HG02885 (cell line): ENCODE measurements around the gene OPTN.
A peak's percentile ranks its signal among the peaks of the same experiment; 100 is the strongest.
"Not testable (repeated sequence)": the region's sequence is repeated elsewhere in the genome, so short reads cannot be mapped to it uniquely, and the experiment has no call there.

Experiments used
- ATAC-seq: cut with Tn5 transposase; IDR thresholded peaks from one replicate; pipeline ENCODE4 v1.9.1; 2021; ENCODE audit warnings: mild to moderate bottlenecking; ENCODE audit not compliant: unreplicated experiment, poor library complexity

Gene OPTN

GRCh38 chr10:13087986-13088618, 11.9 kb upstream of the OPTN start:
- no peak for ATAC-seq

- no peak for ATAC-seq
Observed at GRCh38 chr10:13089345-13089744, 10.6 kb upstream of the OPTN start.

DNA sequence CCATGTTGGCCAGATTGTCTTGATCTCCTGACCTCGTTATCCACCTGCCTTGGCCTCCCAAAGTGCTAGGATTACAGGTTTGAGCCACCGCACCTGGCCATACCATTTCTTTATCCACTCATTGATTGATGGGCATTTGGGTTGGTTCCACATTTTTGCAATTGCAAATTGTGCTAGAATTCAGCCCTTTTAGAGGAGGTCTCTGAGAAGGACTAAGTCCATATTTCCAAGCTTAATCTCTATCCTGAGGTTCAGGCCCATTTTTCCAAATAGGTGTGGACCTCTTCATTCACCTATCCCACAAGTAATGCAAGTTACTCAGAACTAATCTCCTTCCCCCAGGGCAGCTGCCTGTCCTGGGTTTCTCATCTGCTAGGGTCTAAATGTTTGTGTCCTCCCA, 9.7 kb upstream of the OPTN start:
- no peak for ATAC-seq

GRCh38 chr10:13091801-13092200, 8.2 kb upstream of the OPTN start:
- no peak for ATAC-seq

DNA sequence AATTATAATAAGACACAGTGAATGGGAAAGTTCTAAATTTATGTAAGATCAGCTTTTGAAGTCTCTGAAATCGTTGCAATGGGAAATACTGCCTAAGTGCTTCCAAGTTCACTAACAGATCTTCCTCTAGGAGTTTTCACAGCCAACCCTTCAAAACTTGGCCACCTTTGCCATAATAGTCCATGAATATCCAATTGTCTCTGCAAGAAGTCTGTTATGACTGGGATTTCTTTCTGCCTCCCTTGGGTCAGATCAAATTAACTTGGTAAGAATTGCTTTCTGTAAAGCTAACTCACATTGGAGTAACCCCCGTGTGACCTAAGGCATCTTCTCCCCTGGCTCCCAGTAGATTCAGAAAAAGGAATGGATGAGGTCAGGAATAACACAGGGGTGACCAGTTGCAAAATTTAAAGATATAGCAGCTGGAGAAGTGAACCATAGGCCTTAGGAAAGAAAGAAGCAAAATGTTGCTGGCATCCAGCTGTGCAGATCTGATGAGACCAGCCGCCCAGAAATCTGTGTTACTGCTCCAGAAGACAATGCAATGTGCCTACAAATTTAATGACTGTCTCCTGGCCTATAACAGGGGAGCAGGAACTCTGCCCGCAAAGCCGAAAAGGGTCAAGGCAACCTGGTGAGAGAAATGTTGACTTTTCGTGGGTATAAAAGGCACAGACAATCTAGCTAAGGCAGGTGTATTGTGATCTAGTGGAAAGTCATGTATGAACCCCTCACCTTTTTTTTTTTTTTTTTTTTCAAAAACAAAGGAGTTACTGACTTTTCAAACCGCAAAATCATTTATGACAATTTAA, 7.5 kb upstream of the OPTN start:
- no peak for ATAC-seq

GRCh38 chr10:13094082-13094481, 5.9 kb upstream of the OPTN start:
- ATAC-seq, result not testable (repeated sequence)

GRCh38 chr10:13095094-13095493, 4.9 kb upstream of the OPTN start:
- ATAC-seq, result no peak

- no peak for ATAC-seq
Observed at GRCh38 chr10:13095929-13096328, 4.0 kb upstream of the OPTN start.

DNA sequence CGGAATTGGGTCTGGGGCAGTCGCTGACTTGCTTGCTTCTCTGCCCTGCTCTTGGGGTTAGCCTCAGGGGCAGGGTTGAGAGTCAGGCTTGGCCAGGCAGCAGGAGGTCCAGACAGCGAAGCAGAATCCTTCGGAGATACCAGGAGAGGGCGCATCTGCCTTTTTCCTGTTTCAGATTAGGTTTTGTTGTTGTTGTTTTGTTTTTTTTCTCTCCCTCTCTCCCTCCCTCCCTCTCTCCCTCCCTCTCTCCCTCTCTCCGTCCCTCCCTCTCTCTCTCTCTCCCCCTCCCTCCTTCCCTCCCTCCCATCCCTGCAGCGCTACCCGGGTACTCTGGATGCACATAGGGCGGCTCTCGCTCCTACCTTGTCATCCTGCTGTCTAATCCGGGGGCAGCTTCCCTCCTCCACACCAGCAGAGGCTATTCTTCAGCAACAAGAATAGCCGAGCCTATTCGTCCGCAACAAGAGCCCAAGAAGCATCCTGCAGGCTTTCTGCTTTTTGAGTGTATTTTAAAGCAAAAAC, 758 bp upstream of the OPTN start:
- ATAC-seq, result peak; percentile 37

DNA sequence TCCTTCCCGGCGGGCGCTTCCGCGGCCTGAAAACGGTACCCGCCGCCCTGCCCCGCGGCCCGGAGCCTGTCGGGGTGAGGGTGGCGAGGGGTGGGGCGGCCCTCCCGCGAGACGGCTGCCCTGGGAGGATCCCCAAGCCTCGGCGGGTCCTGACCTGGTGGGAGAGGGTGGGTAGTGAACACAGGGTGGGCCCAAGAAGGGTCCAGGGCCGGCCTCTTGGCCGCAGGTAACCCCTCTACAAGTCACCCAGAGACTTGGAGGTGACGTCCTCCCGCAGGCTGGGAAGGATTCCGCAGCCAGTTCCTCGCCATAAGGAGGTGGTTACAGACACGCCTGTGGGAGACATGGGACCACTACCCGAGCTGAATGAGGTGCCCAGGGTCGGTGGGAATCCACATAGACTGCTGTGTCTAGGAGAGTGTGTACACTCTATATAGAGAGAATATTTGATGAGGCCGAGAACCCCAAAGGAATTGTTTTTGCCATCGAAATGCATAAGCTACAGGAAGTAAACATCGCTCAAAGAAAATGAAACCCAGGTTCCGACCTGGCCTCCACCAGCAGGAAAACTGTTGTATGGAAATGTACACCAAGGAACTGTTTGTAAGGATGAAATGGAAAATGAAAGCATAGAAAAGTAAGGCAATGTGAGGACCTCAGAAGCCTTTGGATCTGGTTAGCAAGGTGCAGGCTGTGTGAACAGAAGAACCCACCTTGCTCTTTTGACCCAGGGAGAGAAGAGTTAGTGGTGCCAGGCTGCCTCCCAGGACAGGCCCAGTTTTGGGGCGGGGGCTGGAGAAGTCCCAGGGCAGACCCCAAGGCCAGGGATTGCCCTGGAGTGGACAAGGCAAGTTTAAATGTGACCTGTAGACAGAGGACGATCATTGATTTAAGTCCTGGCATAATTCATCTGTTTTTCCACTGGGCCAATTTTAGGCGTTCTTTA, 659 bp downstream of the OPTN start:
- peak; percentile 31 for ATAC-seq

GRCh38 chr10:13102002-13102794, 2.2 kb downstream of the OPTN start:
- no peak for ATAC-seq

GRCh38 chr10:13103554-13103953, 3.6 kb downstream of the OPTN start:
- ATAC-seq, result no peak

- ATAC-seq, result no peak
Observed at GRCh38 chr10:13104697-13105096, 4.7 kb downstream of the OPTN start.

DNA sequence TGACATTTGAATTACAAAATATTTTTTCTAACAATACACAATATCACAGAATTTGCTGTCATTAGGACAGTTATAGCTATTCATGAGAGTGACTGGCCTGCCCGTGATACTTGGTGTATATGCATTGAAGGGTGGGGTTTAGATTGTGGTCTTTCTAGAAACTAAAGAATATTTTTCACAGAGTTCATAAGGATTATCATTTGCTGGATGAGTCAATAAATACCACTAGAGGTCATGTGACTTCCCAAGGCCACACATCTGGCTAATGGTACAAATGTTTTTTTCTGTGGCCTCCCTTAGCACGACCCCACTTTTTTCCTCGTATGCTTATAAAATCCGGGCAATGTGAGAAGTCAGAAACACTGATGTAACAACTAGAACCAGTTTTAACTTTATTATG, 5.2 kb downstream of the OPTN start:
- ATAC-seq, result no peak

GRCh38 chr10:13106387-13107045, 6.6 kb downstream of the OPTN start:
- no peak for ATAC-seq

GRCh38 chr10:13110908-13111307, 10.9 kb downstream of the OPTN start:
- no peak for ATAC-seq

DNA sequence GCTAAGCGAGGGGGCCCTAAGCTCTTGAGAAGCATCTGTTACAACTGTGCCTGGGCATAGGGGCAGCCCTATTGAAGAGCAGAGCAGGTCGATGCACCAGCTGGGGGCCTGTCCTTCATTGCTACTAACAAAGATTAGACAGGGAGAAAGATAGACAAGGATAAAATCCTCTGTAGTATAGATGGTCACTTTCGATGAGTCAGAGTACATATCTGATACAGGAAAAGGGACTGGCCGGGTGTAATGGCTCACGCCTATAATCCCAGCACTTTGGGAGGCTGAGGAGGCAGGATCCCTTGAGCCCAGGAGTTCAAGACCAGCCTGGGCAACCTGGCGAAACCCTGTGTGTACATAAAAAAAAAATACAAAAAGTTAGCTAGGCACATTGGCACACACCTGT, 13.6 kb downstream of the OPTN start:
- ATAC-seq, result no peak

- peak; percentile 65 for ATAC-seq
Observed at GRCh38 chr10:13115832-13116803, 16.2 kb downstream of the OPTN start.
